ENCODE results near the gene AICDA.
"Not testable (repeated sequence)": the region's sequence is repeated elsewhere in the genome, so short reads cannot be mapped to it uniquely, and the experiment has no call there.

AICDA gene

DNA sequence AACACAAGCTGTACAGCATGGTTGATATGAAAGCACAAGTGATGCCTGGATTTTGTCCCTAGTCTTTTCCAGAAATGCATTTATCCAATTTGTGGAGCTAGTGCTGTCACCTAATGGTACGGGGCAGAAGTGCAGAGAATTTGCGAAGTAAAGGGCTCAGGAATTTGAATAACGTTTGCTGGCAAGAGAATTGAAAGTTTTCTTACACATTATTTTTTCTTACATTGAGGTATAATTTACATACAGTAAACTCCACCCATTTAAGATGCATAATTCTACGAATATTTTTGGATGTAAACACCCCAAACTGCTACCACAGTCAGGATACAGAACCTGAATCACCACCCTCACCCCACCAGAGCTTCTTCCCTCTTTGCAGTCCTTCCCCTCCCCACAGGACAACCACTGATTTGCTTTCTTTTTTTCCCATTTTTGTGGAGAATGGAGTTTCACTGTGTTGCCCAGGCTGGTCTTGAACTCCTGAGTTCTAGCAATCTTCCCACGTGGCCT is 3.5 kb downstream of the AICDA start:
- DNase-seq (ENCODE audit: low read depth), result no peak

DNA sequence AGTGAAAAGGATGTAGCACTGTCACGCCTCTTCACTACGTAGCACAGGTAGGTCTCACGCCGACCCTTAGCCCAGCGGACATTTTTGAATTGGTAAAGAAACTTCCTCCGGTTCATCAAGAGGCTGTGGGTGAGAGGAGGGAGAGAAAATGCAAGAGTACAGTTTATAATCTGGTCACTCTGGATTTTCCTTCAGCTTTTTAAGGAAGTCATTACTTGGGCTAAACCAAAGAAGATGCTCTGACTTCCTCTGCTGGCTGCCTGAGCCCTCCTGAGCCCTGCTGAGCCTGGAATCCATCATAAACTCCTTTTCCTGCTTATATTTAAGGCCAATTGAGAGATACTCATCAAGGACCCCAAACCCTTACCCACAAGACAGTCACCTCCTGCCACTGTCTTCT is 5.8 kb downstream of the AICDA start:
- no peak for DNase-seq (ENCODE audit: low read depth)

DNA sequence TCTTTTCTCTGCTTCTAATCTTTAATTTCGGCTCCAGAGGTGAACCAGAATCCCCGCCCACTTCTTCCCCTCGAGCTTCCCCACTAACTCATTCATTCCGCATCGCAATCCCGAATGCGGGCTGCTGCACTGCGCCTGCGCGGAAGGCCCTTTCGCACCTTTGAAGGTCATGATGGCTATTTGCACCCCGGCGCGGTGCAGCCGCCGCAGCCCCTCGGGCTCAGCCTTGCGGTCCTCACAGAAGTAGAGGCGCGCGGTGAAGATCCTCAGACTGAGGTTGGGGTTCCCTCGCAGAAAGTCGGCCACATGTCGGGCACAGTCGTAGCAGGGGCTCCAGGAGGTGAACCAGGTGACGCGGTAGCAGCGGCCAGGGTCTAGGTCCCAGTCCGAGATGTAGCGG is 7.6 kb downstream of the AICDA start:
- no peak for DNase-seq (ENCODE audit: low read depth)

DNA sequence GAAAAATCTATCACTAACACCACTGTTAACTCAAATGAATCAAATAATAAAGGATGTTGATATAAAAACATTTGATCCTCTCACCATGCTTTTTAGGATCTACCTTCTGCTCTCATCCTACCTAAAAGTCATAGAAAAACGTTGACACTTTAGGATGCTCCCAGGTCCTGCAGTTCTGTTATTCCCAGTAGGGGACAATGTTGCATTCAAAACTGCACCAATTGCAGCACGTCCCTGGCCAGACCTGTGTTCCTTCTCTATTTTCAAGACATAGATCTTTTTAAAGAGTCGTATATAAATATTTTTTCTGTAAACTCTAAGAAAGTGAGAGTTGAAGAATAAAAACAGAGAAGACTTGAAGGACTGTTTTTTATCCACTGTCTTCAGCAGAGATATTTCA is 8.8 kb downstream of the AICDA start:
- no peak for DNase-seq (ENCODE audit: low read depth)

DNA sequence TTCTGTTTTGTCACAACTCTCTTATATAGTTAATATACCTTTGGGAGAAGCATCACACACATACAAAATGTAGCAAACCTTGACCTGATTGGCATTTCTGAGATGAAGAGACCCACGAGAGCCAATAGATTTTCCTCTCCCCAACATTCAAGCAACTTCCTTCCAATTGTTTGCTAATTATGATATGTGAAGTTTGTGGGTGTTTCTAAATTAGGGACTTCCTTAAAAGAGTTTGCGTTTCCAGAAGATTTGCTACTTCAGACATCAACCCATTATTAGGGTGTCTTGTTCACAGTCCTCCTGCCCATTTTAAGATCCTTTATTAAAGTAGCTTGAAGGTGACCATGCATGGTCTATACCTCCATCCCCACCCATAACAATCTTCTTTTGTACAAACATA is 9.4 kb downstream of the AICDA start:
- no peak for DNase-seq (ENCODE audit: low read depth)

DNA sequence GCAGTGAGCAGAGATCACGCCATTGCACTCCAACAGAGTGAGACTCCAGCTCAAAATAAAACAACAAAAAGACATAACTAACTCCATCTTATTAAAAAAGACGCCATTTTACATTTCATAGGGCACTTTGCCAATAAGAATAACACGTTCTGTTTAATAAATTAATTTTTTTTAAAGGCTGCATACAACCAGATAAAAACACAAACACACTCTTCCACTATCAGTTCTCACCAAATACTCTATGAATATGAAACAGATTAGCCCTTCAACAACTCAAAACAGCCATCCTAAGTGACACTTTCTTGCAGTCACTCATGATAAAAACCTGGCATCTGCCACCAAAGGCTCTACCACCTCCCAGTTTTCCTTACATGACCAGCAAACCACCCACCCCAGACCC is 16.1 kb downstream of the AICDA start:
- DNase-seq (ENCODE audit: low read depth), result no peak

DNA sequence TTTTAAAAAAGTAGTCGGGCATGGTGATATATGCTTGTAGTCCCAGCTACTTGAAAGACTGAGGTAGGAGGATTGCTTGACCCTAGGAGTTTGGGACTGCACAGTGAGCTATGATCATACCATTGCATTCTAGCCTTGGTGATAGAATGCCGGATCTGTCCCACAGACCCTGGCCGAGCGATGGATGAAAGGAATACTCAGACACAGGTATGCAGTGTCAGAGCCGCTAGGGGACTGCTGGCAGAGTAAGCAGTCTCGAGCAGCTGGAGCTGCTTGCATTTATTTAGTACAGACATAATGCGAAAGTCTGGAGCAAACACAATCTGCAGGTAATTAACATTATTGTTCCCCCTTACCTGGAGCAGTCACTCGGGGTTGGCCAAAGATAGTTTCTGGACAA is 18.6 kb downstream of the AICDA start:
- DNase-seq (ENCODE audit: low read depth), result no peak

DNA sequence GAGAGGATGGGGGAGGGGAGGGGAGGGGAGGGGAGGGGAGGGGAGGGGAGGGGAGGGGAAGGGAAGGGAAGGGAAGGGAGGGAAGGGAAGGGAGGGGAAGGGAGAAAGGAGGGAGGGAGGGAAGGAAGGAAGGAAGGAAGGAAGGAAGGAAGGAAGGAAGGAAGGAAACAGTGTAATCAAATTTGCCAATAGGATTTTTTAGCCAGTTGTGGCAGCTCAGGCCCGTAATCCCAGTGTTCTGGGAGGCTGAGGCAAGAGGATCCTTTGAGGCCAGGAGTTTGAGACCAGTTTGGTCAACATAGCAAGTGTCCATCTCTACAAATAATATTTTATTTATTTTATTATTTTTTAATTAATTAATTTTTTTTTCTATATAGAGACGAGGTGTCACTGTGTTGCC is 19.4 kb downstream of the AICDA start:
- no peak for DNase-seq (ENCODE audit: low read depth)

DNA sequence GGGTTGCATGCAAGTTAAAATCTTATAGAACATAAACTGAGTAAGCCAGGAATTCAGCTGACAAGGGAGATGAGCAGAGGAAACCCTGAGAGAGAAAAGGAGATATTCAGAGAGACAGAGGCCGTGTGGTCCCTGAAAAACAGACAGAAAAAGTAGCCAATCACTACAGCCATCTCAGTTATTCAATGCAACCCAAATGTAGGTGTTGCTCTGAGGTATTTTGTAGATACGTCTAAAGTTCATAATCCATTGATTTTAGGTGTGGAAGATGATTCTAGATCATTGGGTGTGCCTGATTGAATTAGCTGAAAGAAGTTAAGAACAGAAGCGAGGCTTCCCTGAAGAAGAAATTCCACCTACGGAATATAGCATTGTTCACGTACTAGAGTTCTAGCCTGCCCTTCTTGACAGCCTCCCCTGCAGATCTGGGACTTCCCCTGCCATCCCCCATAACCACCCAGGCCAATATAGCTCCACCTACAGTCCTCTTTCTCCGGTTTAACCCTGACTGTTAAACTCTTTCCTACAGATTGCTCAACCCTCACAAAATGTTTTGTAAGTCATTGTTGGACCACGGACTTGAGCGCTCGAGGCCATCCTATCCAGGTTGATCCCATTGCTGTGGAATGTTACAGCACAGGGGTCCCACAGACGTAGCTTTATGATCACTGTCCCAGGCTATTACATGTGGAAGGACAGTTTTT is 21.7 kb downstream of the AICDA start:
- no peak for DNase-seq (ENCODE audit: low read depth)

DNA sequence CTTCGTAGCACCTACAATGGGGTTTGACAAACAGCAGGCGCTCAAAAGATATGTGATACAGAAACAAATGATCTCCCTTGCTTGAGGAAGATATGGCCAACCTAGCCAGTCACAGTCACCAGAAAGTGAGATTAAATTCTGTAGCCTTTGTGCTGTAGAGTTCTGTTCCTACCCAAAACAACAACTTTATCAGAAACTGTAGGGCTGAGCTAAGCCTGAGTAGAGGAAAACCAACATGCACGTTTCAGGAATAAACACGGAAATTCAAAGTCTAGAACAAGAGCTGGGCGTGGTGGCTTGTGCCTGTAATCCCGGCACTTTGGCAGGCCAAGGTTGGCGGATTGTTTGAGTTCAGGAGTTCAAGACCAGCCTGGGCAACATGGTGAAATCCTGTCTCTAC is 23.0 kb downstream of the AICDA start:
- no peak for DNase-seq (ENCODE audit: low read depth)

DNA sequence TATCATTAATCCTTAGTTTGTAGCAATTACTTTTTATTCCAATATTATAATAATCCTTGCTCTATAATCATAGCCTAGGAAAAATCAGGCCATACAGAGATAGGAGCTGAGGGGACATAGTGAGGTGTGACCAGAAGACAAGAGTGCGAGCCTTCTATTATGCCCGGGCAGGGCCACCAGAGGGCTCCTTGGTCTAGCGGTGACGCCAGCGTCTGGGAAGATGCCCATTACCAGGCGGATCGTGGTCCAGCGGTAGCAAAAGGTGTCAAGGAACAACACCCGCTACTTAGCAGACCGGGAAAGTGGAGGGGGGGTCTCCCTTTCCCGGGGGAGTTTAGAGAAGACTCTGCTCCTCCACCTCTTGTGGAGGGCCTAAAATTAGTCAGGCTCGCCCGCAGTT is 28.2 kb downstream of the AICDA start:
- not testable (repeated sequence) for DNase-seq (ENCODE audit: low read depth)

DNA sequence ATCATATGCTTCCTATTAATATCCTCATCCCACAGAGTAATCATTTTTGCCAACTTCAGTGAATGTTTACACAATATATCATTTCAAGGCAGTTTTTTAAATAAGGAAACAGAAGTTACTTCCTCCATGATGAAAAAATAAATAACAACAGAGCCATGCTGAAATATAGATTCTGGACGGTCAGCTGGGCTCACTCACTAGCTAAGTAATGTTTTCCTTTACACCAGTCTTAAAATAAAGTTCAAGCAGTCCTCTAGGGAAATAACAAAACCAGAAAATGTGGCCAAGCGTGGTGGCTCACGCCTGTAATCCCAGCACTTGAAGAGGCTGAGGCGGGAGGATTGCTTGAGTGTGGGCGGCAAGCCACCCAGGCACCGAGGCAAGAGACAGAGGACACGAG is 28.7 kb downstream of the AICDA start:
- DNase-seq (ENCODE audit: low read depth), result no peak

DNA sequence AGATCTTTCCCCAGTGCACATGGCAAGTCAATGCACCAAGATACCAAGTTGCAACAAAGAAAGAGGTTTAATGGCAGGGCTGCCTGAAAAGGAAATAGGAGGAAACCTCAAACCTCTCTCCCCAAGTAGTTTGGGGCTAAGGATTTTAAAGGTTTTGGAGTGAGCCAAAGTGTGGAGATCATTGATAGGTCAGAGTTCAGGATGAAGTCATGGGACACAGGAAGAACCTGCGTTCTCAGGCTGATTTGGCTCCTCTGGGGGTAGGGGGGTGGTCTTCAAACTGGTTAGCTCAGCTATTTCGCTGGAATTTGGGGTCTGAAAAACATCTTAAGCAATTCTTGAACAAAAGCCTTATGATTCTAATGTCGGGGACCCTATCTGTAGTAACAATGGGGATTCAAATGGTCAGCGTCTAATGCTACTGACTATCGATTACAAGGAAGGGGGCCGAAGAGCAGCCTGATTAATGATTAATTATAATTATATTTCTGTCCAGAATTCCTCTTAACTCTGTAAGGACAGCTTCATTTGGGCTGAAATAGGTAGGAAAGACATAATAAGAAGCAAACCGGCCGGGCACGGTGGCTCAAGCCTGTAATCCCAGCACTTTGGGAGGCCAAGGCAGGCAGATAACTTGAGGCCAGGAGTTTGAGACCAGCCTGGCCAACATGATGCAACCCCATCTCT is 31.4 kb downstream of the AICDA start:
- DNase-seq (ENCODE audit: low read depth), result no peak

DNA sequence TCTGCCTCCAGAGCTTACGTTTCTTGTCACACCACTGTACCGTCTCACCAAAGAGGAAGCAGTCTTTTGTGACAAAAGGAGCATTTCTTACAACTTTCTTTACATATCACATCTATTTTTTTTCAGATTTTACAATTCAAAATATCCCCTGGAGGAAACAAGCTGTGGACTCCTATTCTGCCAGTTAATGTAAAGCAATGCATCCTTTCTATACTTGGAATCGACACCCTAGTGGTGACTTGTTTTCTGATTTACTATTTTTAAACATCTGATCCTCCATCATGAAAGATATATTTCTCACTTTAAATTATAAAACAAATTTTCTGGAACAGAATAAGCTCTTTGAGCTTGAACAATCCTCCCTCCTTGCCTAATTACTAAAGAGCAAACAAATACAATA is 34.8 kb downstream of the AICDA start:
- no peak for DNase-seq (ENCODE audit: low read depth)

DNA sequence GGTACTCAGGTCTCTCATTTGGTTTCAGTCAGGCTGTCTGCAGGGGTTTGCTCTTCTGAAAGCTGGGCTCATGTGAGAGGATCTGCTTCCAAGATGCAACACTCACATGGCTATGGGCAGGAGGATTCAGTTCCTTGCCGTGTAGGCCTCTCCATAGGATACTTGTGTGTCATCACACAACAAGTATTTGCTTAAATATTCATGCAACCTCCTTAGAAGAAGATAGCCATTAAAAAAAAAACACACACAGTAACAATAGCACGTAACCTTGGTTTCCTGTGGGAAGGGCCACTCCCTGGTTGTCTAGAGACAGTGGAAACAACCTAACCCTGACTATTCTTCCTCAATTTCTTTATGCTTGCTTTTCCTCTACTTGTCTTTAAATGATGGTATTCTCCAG is 40.2 kb downstream of the AICDA start:
- no peak for DNase-seq (ENCODE audit: low read depth)

DNA sequence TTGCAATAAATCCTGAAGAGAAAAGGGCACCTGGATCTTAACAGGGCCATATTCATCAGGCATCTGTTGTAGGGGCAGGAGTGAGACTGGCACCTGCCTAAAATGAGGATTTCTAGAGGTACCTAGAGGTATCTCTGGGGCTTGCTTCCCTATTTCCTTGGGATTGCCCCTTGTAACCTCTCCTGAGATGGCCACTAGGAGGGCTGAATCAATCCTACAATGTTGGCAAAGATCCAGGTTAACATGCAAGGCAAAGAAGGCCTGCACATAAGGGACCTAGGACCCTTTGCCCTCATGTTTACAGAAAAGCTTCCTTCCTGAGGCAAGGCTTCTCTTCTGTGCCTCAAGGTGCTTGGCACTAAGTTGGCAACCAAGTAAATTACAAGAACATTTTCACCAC is 46.1 kb downstream of the AICDA start:
- no peak for DNase-seq (ENCODE audit: low read depth)

DNA sequence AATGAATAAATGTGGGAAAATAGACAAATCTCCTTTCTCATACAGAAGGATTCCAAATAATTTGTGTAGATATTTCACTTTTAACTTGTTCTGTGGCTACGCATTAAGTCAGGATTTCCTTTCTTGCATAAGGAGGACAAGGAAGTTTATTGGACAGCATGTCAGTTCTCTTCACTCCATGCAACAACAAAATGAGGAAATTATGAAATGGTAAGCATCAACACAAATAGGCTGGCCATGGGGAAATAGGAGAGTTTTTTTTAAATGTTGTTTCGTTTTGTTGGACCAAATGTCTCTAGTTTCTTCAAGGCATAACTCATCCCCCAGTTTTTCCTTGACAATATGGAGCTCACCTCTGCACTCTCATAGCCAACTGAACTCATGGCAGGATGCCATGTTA is 46.6 kb downstream of the AICDA start:
- not testable (repeated sequence) for DNase-seq (ENCODE audit: low read depth)

DNA sequence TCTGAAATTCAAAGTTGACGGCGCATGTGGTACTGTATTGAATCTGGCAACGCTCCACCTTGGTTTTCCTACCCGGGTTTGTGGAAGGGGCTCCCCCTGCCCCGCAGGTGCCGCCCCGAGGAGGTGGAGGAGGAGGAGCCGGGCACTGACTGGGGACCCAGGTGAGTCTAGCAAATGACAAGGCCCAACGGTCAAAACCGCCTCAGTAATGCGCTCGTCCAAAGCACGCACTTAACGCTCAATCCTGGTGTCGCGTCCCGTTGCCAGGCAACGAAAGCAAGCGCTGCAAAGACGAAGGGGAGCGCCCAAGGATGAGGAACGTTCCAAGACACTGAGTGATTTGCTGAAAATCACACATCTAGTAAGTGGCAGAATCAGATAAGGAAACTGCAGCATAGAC is 48.0 kb downstream of the AICDA start:
- DNase-seq (ENCODE audit: low read depth), result no peak

DNA sequence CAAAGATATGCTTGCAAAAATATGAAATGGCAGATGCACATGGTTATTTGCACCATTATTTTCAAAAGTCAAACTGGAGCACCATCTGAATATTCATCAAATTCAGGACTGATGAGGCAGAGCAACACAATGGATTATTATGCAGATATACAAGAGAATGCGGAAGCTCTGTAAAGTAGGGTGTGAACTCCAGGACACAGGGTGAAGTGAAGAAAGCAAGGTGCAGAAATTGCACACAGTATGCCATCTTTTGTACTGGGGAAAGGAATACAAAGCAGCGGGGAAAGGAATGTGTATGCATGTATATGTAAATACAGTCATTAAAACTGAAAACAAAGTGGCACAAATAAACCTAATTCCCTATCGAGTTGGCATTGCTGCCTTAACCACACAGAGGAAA is 49.3 kb downstream of the AICDA start:
- DNase-seq (ENCODE audit: low read depth), result no peak

DNA sequence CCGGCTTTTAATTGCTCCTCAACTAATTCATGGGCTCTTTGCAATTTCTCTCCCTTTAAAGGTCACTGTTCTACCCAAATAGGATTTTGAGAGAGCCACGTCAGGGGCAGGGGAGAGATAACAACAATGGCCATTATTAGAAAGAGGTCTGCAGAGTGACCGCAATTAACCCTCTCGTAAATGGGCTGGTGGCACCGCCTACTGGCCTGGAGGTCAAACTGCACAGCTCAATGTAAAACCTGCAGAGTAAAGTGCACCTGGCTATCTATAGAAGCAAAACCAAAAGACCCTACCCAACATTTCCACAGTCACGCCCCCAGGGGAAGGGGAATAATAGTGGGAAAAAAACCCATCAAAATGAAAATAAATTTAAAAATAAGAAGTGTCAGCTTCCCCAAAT is 50.3 kb downstream of the AICDA start:
- no peak for DNase-seq (ENCODE audit: low read depth)

DNA sequence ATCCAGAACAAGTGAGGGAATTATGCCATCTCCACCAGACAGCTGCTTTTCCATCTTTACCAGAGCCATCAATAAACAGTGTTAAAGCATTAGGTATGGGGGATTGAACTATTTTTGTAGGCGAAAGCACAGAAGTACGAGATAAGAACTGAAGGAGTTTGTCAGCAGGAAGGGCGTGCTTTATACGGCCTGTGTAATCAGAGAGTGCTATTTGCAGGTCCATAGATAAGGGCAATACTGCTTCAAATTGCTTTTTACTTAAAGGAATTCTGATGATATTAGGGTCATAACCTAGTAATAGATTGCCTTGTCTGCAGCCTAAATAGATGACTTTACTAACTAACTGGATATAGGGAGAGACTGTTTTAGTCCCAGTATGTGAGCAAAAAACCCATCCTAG is 51.6 kb downstream of the AICDA start:
- DNase-seq (ENCODE audit: low read depth), result no peak

DNA sequence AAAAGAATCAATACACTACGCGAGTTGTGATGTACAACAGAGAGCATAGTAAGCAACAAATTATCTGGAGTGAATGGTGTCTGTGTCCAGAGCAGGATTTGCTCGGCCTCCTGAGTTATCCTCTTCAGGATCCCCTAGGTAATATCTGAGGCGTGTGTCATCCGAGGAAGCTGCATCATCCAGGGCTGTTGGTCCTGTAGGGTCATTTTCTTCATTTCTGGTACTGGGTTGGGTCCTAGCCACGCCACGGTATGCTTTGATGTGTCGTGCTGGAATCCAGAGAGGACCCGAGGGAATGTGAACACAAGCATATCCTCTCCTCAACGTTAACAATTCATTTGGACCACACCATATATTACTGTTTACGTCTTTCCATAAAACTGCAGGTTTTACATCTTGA is 53.0 kb downstream of the AICDA start:
- DNase-seq (ENCODE audit: low read depth), result no peak

DNA sequence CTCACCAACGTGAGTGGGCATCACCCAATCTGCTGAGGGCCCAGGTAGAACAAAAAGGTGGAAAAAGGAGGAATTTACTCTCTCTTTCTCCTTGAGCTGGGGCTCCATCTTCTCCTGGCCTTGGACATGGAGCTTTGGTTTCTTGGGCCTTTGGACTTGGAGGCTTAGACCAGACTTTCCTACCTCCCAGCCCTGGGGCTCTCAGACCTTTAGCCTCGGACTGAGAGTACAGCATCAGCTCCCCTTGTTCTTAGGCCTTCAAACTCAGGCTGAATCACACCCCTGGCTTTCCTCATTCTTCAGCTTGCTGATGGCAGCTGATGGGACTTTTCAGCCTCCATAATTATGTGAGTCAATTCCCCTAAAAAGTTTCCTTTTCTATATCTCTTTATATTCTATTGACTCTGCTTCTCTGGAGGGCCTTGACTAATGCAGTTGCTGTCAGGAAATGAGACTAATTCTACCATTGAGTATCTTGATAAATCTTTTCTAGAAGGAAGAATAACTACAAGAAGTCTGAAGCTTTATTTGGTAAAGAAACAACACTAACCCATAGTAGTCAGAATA is 56.0 kb downstream of the AICDA start:
- DNase-seq (ENCODE audit: low read depth), result no peak
